Measurements from ENCODE around the gene CIT. TPM values are rescaled to one million over a fixed set of nuclear protein-coding genes. Genes with fewer than 3 reads are reported as not detected.

CIT gene
- total and polyA plus RNA-seq, 4 donors = 0.31 to 24.7 (median 1.8) TPM

- Histone ChIP-seq H3K36me3 (ENCODE audit: control insufficient read depth in 4 of 4, insufficient read depth in 3 of 4, low read depth in 1 of 4, low read length in 3 of 4) (no peaks in the 10 kb centered on the region), H3K9ac (ENCODE audit: low read depth in 1 of 2, low read length in 2 of 2) (no peak overlapping the region), H3K4me3 (ENCODE audit: low read depth in 1 of 3, low read length in 3 of 3) (no peak overlapping the region), H3K27ac (ENCODE audit: low read depth in 1 of 2, low read length in 2 of 2) (no peak overlapping the region), H3K9me3 (ENCODE audit: control insufficient read depth in 4 of 4, low read length in 3 of 4) (no peaks in the 10 kb centered on the region), H3K27me3 (ENCODE audit: control insufficient read depth in 4 of 4, insufficient read depth in 4 of 4, low read length in 3 of 4) (no peaks in the 10 kb centered on the region), H3K4me1 (ENCODE audit: control insufficient read depth in 4 of 4, insufficient read depth in 4 of 4, low read length in 3 of 4) (no peaks in the 10 kb centered on the region)
- no peak for DNase-seq (ENCODE audit: low spot score)
- 89% methylated on average over 5 of the region's 5 CpGs for WGBS
- TF ChIP-seq HNF4G (IDR thresholded peaks at IDR 0.05) = no peak
- no peak for TF ChIP-seq EGR1 (IDR thresholded peaks at IDR 0.05; ENCODE audit: low read depth in 2 of 2)
- TF ChIP-seq, protein P1, sequence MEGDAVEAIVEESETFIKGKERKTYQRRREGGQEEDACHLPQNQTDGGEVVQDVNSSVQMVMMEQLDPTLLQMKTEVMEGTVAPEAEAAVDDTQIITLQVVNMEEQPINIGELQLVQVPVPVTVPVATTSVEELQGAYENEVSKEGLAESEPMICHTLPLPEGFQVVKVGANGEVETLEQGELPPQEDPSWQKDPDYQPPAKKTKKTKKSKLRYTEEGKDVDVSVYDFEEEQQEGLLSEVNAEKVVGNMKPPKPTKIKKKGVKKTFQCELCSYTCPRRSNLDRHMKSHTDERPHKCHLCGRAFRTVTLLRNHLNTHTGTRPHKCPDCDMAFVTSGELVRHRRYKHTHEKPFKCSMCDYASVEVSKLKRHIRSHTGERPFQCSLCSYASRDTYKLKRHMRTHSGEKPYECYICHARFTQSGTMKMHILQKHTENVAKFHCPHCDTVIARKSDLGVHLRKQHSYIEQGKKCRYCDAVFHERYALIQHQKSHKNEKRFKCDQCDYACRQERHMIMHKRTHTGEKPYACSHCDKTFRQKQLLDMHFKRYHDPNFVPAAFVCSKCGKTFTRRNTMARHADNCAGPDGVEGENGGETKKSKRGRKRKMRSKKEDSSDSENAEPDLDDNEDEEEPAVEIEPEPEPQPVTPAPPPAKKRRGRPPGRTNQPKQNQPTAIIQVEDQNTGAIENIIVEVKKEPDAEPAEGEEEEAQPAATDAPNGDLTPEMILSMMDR (IDR thresholded peaks at IDR 0.05; ENCODE audit: low read depth, low read length, missing input control) = no peak
- TF ChIP-seq TAF1 (conservative IDR thresholded peaks at IDR 0.05) = no peak
- TF ChIP-seq NR2F2 (IDR thresholded peaks at IDR 0.05) = no peak
- TF ChIP-seq FOXA1 (IDR thresholded peaks at IDR 0.05) = no peak
- no peak for TF ChIP-seq RXRA (IDR thresholded peaks at IDR 0.05)
- TF ChIP-seq, protein P2, sequence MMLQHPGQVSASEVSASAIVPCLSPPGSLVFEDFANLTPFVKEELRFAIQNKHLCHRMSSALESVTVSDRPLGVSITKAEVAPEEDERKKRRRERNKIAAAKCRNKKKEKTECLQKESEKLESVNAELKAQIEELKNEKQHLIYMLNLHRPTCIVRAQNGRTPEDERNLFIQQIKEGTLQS (IDR thresholded peaks at IDR 0.05) = no peak
- no peak for TF ChIP-seq SP1 (IDR thresholded peaks at IDR 0.05)
These were observed 6.7 kb downstream of the CIT start for GRCh38 chr12:119870457-119870856.

- H3K36me3 ChIP-seq (ENCODE audit: control insufficient read depth in 4 of 4, insufficient read depth in 3 of 4, low read depth in 1 of 4, low read length in 3 of 4) = no peaks in the 10 kb centered on the region
- WGBS = 92% methylated on average over 5 of the region's 5 CpGs
- H3K27ac ChIP-seq (ENCODE audit: low read depth in 1 of 2, low read length in 2 of 2) = no peak overlapping the region
- no peaks in the 10 kb centered on the region for H3K27me3 ChIP-seq (ENCODE audit: control insufficient read depth in 4 of 4, insufficient read depth in 4 of 4, low read length in 3 of 4)
- TF ChIP-seq GABPA (IDR thresholded peaks at IDR 0.05 in 1 of 2, conservative IDR thresholded peaks at IDR 0.05 in 1 of 2) = no peak
- TF ChIP-seq RAD21 (IDR thresholded peaks at IDR 0.05) = no peak
- no peak for TF ChIP-seq HNF4G (IDR thresholded peaks at IDR 0.05)
- TF ChIP-seq, protein P2 (IDR thresholded peaks at IDR 0.05) = no peak
- no peak for TF ChIP-seq JUND (IDR thresholded peaks at IDR 0.05)
- TF ChIP-seq FOXA1 (IDR thresholded peaks at IDR 0.05) = no peak
- TF ChIP-seq HNF4A (conservative IDR thresholded peaks at IDR 0.05) = no peak
- TF ChIP-seq FOXA2 (IDR thresholded peaks at IDR 0.05) = no peak
- TF ChIP-seq YY1 (IDR thresholded peaks at IDR 0.05) = no peak
- TF ChIP-seq RXRA (IDR thresholded peaks at IDR 0.05) = no peak
- TF ChIP-seq EGR1 (IDR thresholded peaks at IDR 0.05; ENCODE audit: low read depth in 2 of 2) = no peak
- H3K4me3 ChIP-seq (ENCODE audit: low read depth in 1 of 3, low read length in 3 of 3) = no peak overlapping the region
- H3K4me1 ChIP-seq (ENCODE audit: control insufficient read depth in 4 of 4, insufficient read depth in 4 of 4, low read length in 3 of 4) = no peaks in the 10 kb centered on the region
- DNase-seq (ENCODE audit: low spot score) = no peak
- H3K9me3 ChIP-seq (ENCODE audit: control insufficient read depth in 4 of 4, low read length in 3 of 4) = no peaks in the 10 kb centered on the region
- no peak overlapping the region for H3K9ac ChIP-seq (ENCODE audit: low read depth in 1 of 2, low read length in 2 of 2)
These were observed 7.4 kb downstream of the CIT start for GRCh38 chr12:119869720-119870119.

DNA sequence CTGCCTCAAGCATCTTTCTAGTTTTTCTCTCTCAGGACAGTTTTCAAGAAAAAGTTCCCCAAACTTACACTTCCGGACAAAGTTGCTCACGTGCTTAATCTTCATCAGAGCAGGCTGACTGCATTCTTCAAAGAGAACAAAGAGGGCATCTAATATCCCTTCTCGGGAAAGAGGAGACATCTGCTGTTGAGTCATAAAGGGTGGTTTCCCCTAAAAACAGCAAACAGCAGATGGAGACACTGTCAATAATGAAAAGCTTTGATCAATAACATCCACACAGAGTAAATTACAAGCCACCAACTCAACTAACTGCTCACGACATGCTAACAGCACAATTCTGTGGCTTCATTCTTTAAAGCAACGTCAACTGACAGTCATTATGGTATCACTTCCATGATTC lies 8.1 kb downstream of the CIT start:
- Histone ChIP-seq H3K27me3 (ENCODE audit: control insufficient read depth in 4 of 4, insufficient read depth in 4 of 4, low read length in 3 of 4) (no peaks in the 10 kb centered on the region), H3K4me3 (ENCODE audit: low read depth in 1 of 3, low read length in 3 of 3) (no peak overlapping the region), H3K9ac (ENCODE audit: low read depth in 1 of 2, low read length in 2 of 2) (no peak overlapping the region), H3K9me3 (ENCODE audit: control insufficient read depth in 4 of 4, low read length in 3 of 4) (no peaks in the 10 kb centered on the region), H3K4me1 (ENCODE audit: control insufficient read depth in 4 of 4, insufficient read depth in 4 of 4, low read length in 3 of 4) (no peaks in the 10 kb centered on the region), H3K36me3 (ENCODE audit: control insufficient read depth in 4 of 4, insufficient read depth in 3 of 4, low read depth in 1 of 4, low read length in 3 of 4) (no peaks in the 10 kb centered on the region), H3K27ac (ENCODE audit: low read depth in 1 of 2, low read length in 2 of 2) (no peak overlapping the region)
- TF ChIP-seq GABPA (IDR thresholded peaks at IDR 0.05 in 1 of 2, conservative IDR thresholded peaks at IDR 0.05 in 1 of 2) = no peak
- TF ChIP-seq EGR1 (IDR thresholded peaks at IDR 0.05; ENCODE audit: low read depth in 2 of 2) = no peak
- TF ChIP-seq RXRA (IDR thresholded peaks at IDR 0.05) = no peak
- 69% methylated on average over 5 of the region's 5 CpGs for WGBS
- DNase-seq (ENCODE audit: low spot score) = no peak
